K562 (cell line): ENCODE results near the gene ZNF24. TPM values are rescaled to one million over a fixed set of nuclear protein-coding genes. Genes with fewer than 3 reads are reported as not detected.

Source experiments
- ATAC-seq: fragments of 200-7000 bp; cut with Tn5 transposase; 3 replicates; pipeline ENCODE4 v1.9.1; 2020; ENCODE audit warnings: moderate library complexity
- BruUV-seq: library from RNA; stranded (reverse); fragments of 400-500 nt; replicated peaks from 2 replicates; lab custom pipeline; 2021; lab: Mats Ljungman, UMichigan
- CTCF ChIA-PET: fragments of 300-600 bp; formaldehyde crosslinking; extraction: SDS; loops from one replicate; lab custom pipeline; 2021; ENCODE audit warnings: low intra/inter-chr PET ratio; lab: Yijun Ruan, JAX
- POLR2A ChIA-PET: fragments of 300-600, 350-650 bp; sonication (Branson Sonifier 250); formaldehyde crosslinking; extraction: SDS; loops from one replicate; lab custom pipeline; 2021; ENCODE audit warnings: antibody characterized with exemption, inconsistent platforms; lab: Yijun Ruan, JAX
- DNase-seq, 4 experiments: peaks; one replicate each; pipeline versions ENCODE4 v3.0.0 to v3.0.0-alpha.2; 2011 to 2018; ENCODE audit warnings: low spot score in 3 of 4, mixed read lengths in 3 of 4; ENCODE audit errors: extremely low read depth in 1 of 4
- FAIRE-seq: peaks from 2 replicates; lab custom pipeline; 2011; peaks lifted over from hg19 to GRCh38; lab: Jason Lieb, UNC
- H2AFZ ChIP-seq: 2 replicates; pipeline ENCODE4 v1.6.0; 2011; ENCODE audit warnings: low read depth, low read length, control low read depth, inconsistent platforms
- H3K27ac ChIP-seq: fragments of 200-600 bp; 3 replicates; pipeline ENCODE4 v1.8.0; 2011; ENCODE audit warnings: low read depth, mild to moderate bottlenecking, control low read depth, inconsistent platforms, low read length, moderate library complexity, mixed read lengths; ENCODE audit errors: extremely low read depth
- H3K27me3 ChIP-seq, 2 experiments: fragments of 300-600 bp in 1 of 2; 2 replicates in 1 of 2; 3 replicates in 1 of 2; pipeline versions ENCODE4 v1.6.0 to v1.8.0; 2011; ENCODE audit warnings: inconsistent platforms in 2 of 2, low read length in 2 of 2, mild to moderate bottlenecking in 1 of 2, mixed read lengths in 1 of 2, moderate library complexity in 1 of 2; ENCODE audit not compliant: control insufficient read depth in 2 of 2, insufficient read depth in 2 of 2
- H3K36me3 ChIP-seq: fragments of 300-600 bp; 3 replicates; pipeline ENCODE4 v1.8.0; 2011; ENCODE audit warnings: mild to moderate bottlenecking, low read length, inconsistent platforms; ENCODE audit not compliant: control insufficient read depth, insufficient read depth
- H3K4me1 ChIP-seq, 2 experiments: fragments of 200-600 bp in 1 of 2; replicated peaks in 1 of 2; 2 replicates in 1 of 2; 3 replicates in 1 of 2; pipeline versions ENCODE4 v1.5.1 to v1.8.0; 2011; ENCODE audit warnings: inconsistent platforms in 2 of 2, low read length in 2 of 2, mild to moderate bottlenecking in 1 of 2, mixed read lengths in 1 of 2, moderate library complexity in 1 of 2; ENCODE audit not compliant: control insufficient read depth in 2 of 2, insufficient read depth in 2 of 2
- H3K4me2 ChIP-seq: 2 replicates; pipeline ENCODE4 v1.6.1; 2011; ENCODE audit warnings: low read length, control low read depth, inconsistent platforms, mixed read lengths; ENCODE audit not compliant: insufficient read depth
- H3K4me3 ChIP-seq: fragments of 200-600 bp; sonication (generic), shearing (Covaris generic); 2 replicates; pipeline ENCODE4 v1.5.1; 2016; ENCODE audit warnings: control low read depth, inconsistent platforms
- H3K79me2 ChIP-seq: fragments of 200-600 bp; 3 replicates; pipeline ENCODE4 v1.8.0; 2011; ENCODE audit warnings: low read length, inconsistent platforms; ENCODE audit not compliant: control insufficient read depth, insufficient read depth
- H3K9ac ChIP-seq, 2 experiments: 2 replicates each; pipeline versions ENCODE4 v1.6.0 to v1.6.1; 2011; ENCODE audit warnings: low read depth in 2 of 2, low read length in 2 of 2, control low read depth in 1 of 2, inconsistent platforms in 1 of 2, mild to moderate bottlenecking in 1 of 2, mixed read lengths in 1 of 2; ENCODE audit not compliant: insufficient read depth in 1 of 2
- H3K9me1 ChIP-seq: one replicate; pipeline ENCODE4 v1.6.0; 2011; ENCODE audit warnings: inconsistent platforms, mild to moderate bottlenecking, low read length, moderate library complexity; ENCODE audit not compliant: control insufficient read depth, insufficient read depth
- H3K9me3 ChIP-seq: replicated peaks from 2 replicates; pipeline ENCODE4 v1.5.1; 2011; ENCODE audit warnings: low read depth, low read length, inconsistent platforms; ENCODE audit not compliant: control insufficient read depth, insufficient read depth
- H4K20me1 ChIP-seq: replicated peaks from 2 replicates; pipeline ENCODE4 v1.6.1; 2011; ENCODE audit warnings: low read length, inconsistent platforms, mixed read lengths; ENCODE audit not compliant: control insufficient read depth, insufficient read depth
- BRD4 ChIP-seq: fragments of 200-600 bp; sonication (generic); IDR thresholded peaks from 2 replicates; pipeline ENCODE4 v1.6.1; 2017; ENCODE audit warnings: inconsistent platforms
- DDX20 ChIP-seq: fragments of 450-650 bp; IDR thresholded peaks from 2 replicates; pipeline ENCODE4 v1.6.1; 2016; ENCODE audit warnings: missing genetic modification characterization, low read depth, mild to moderate bottlenecking, missing compliant biosample characterization, moderate library complexity
- E2F3 ChIP-seq: fragments of 250-450 bp; sonication (Bioruptor Pico); IDR thresholded peaks from 2 replicates; pipeline ENCODE4 v1.4.0; 2020; ENCODE audit warnings: mild to moderate bottlenecking
- GATAD2B ChIP-seq: fragments of 450-650 bp; IDR thresholded peaks from 2 replicates; pipeline ENCODE4 v1.6.1; 2017; ENCODE audit warnings: mild to moderate bottlenecking, borderline replicate concordance
- IRF2 ChIP-seq: sonication (generic); formaldehyde crosslinking; IDR thresholded peaks from 2 replicates; pipeline ENCODE4 v1.8.1; 2022; ENCODE audit warnings: mild to moderate bottlenecking, missing genetic modification reagents
- KLF16 ChIP-seq: IDR thresholded peaks from 2 replicates; pipeline ENCODE4 v1.6.1; 2016; ENCODE audit warnings: antibody characterized with exemption
- PPARD ChIP-seq: fragments of 250-450 bp; sonication (Bioruptor Pico); IDR thresholded peaks from 2 replicates; pipeline ENCODE4 v1.8.0; 2022; ENCODE audit warnings: inconsistent platforms, mild to moderate bottlenecking, moderate library complexity
- RNF2 ChIP-seq: sonication (generic); IDR thresholded peaks from 2 replicates; pipeline ENCODE4 v1.6.1; 2016
- TAF7 ChIP-seq: fragments of 450-650 bp; IDR thresholded peaks from 2 replicates; pipeline ENCODE4 v1.6.1; 2016; ENCODE audit warnings: missing genetic modification characterization, missing compliant biosample characterization
- YY1 ChIP-seq, 3 experiments: IDR thresholded peaks; 2 replicates each; pipeline ENCODE4 v1.6.1; 2011; ENCODE audit warnings: low read length in 2 of 3, mild to moderate bottlenecking in 2 of 3, moderate library complexity in 2 of 3, borderline replicate concordance in 1 of 3, control low read depth in 1 of 3, low read depth in 1 of 3; ENCODE audit not compliant: insufficient read depth in 3 of 3, insufficient replicate concordance in 2 of 3, control insufficient read depth in 1 of 3, insufficient read length in 1 of 3; ENCODE audit errors: extremely low read depth in 1 of 3
- ZEB2 ChIP-seq: fragments of 450-650 bp; IDR thresholded peaks from 2 replicates; pipeline ENCODE4 v1.6.1; 2016
- ZNF165 ChIP-seq: fragments of 250-450 bp; sonication (Bioruptor Pico); IDR thresholded peaks from 2 replicates; pipeline ENCODE4 v1.4.0; 2020; ENCODE audit warnings: borderline replicate concordance
- ZNF436 ChIP-seq: fragments of 250-450, 450-650 bp; sonication (Bioruptor Pico); formaldehyde crosslinking; IDR thresholded peaks from 2 replicates; pipeline ENCODE4 v1.7.0; 2020; ENCODE audit warnings: mild to moderate bottlenecking
- in situ Hi-C: fragments of 300-500 bp; cut with MboI; formaldehyde crosslinking; loops from 4 replicates; pipeline ENCODE4 v1.15.0; 2018; ENCODE audit warnings: inconsistent platforms, mixed read lengths
- intact Hi-C: fragments of 100-400 bp; cut with micrococcal nuclease; formaldehyde crosslinking; loops from 2 replicates; pipeline ENCODE4 v1.14.2; 2022
- polyA plus RNA-seq, 8 experiments: library from polyadenylated mRNA; depleted of rRNA in 4 of 8; stranded (reverse) in 5 of 8; unstranded in 3 of 8; fragments of >200 nt; fragmentation: Nextera tagmentation in 2 of 8; fragmentation: Illumina TruSeq in 1 of 8; extraction: Ambion mirVana in 2 of 8; extraction: Trizol in 1 of 8; gene quantifications; 2 replicates each; pipeline versions ENCODE4 v1.2.1 to v1.2.3, GENCODE V29; 2011 to 2014; ENCODE audit warnings: inconsistent platforms in 1 of 8, missing spikeins in 1 of 8
- total RNA-seq, 7 experiments: library from RNA; depleted of rRNA in 6 of 7; stranded (reverse); fragments of >200 nt in 6 of 7; fragmentation: Illumina TruSeq in 2 of 7; extraction: Trizol in 2 of 7; gene quantifications; 2 replicates each; pipeline versions ENCODE4 v1.2.1 to v1.2.3, GENCODE V29; 2011 to 2021; ENCODE audit warnings: low replicate concordance in 1 of 7
- TF ChIP-seq, protein P1 (sequence below): sonication (generic); formaldehyde crosslinking; IDR thresholded peaks from 2 replicates; pipeline ENCODE4 v1.8.0; 2023; ENCODE audit warnings: mild to moderate bottlenecking, missing genetic modification reagents
- TF ChIP-seq, protein P2 (sequence below): sonication (generic); formaldehyde crosslinking; IDR thresholded peaks from 2 replicates; pipeline ENCODE4 v1.8.0; 2022; ENCODE audit warnings: mild to moderate bottlenecking, missing genetic modification reagents

The ZNF24 gene
- total and polyA plus RNA-seq, 9 of the 15 experiments (the other 6 are each of a cell fraction or from before 2014, with no cell fraction given), result 35.7 to 72.8 (median 54.1) TPM

DNA sequence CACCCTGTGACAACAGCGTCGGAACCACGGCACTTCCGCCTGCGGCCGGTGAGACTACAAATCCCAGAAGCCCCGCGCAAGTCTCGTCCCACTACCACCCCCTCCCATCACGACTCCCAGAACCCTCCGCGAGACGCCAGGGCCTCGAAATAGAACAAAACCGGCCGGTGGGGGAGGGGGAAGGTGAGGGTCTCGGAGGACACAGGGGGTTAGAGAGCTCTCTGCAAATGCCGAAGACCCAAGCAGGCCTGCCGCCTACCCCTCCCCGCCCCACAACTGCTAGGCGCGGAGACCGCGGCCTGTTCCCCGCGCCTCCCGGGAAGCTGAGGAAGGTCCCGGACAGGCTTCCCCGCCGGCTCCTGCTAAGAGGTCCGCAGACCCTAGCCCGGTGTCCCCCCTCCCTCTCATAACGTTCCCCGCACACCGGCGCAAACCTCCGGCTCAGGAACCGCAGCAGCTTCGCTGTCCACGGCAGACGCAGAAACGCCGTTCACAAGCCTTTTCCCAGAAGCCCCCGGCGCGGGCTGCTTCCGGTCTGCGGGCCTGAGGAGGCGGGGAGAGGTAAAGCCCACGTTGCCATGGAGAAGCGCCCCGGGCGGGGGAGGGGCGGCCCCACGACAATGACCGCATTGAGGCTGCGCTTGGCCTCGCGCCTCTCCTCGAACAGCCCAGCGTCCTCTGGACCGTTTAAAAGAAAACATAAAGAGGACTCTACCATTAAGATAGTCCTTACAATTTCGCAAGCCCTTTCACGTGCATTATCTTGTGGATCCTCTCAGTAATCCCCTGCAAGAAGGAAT lies at the start of gene ZNF24 (continued):
- no peak for TF ChIP-seq ZEB2
- TF ChIP-seq PPARD (CRISPR knock-in tag), result no peak
- TF ChIP-seq DDX20, result no peak
- TF ChIP-seq ZNF436 (CRISPR knock-in tag), result no peak
- peak; percentile 83 for TF ChIP-seq TAF7 (tag)
- TF ChIP-seq, protein P1, sequence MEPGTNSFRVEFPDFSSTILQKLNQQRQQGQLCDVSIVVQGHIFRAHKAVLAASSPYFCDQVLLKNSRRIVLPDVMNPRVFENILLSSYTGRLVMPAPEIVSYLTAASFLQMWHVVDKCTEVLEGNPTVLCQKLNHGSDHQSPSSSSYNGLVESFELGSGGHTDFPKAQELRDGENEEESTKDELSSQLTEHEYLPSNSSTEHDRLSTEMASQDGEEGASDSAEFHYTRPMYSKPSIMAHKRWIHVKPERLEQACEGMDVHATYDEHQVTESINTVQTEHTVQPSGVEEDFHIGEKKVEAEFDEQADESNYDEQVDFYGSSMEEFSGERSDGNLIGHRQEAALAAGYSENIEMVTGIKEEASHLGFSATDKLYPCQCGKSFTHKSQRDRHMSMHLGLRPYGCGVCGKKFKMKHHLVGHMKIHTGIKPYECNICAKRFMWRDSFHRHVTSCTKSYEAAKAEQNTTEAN (CRISPR knock-in tag), result no peak
- TF ChIP-seq E2F3 (CRISPR knock-in tag), result peak; percentile 63; the same call in 1 of the 2 replicates

DNA sequence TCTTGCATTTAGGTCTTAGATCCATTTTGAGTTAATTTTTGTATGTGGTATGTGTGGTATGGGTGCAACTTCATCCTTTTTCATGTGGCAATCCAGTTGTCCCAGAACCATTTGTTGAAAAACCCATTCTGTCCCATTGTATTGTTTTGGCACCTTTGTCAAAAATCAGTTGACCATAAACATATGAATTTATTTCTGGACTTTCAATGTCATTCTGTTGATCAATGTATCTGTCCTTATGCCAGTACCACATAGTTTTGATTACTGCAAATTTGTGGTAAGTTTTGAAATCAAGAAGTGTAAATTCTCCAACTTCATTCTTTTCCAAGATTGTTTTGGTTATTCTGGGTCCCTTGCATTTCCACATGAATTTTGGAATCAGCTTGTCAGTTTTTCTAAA lies 49.5 kb upstream of the ZNF24 start:
- Histone ChIP-seq H4K20me1 (no peaks in the 10 kb centered on the region), H3K9me3 (no peaks in the 10 kb centered on the region), H3K79me2 (no peaks in the 10 kb centered on the region), H3K4me1 (no peaks in the 10 kb centered on the region), H3K27me3 (peaks cover 4% of the 10 kb centered on the region in 2 experiments; a peak in 3 of 5 replicates), H3K27ac (no peak overlapping the region), H3K4me3 (no peak overlapping the region), H2AFZ (no peak overlapping the region), H3K9me1 (no peaks in the 10 kb centered on the region), H3K4me2 (no peak overlapping the region), H3K36me3 (no peaks in the 10 kb centered on the region), H3K9ac (no peak overlapping the region)
- ChIA-PET POLR2A (interaction anchor here (1.2 kb wide), 1 partner anchor 10 kb away, joined by 3 read pairs; no protein-coding TSS in a partner anchor), CTCF (no interaction called here)
- ATAC-seq (no peak), FAIRE-seq (no peak), DNase-seq (no peak)
- no TSS peak for BruUV-seq
- intact Hi-C loops (no loop called here), in situ Hi-C loops (loop anchor here (10.0 kb wide), 1 partner anchor 361 kb away; no protein-coding TSS in a partner anchor)
- TF ChIP-seq YY1 (IDR thresholded peaks at IDR 0.05; ENCODE audit: borderline replicate concordance in 1 of 3, control insufficient read depth in 1 of 3, extremely low read depth in 1 of 3, insufficient read depth in 3 of 3, insufficient read length in 1 of 3, insufficient replicate concordance in 2 of 3, low read depth in 1 of 3, low read length in 2 of 3), result no peak
- no peak for TF ChIP-seq RNF2
- TF ChIP-seq BRD4, result no peak
- TF ChIP-seq, protein P2, sequence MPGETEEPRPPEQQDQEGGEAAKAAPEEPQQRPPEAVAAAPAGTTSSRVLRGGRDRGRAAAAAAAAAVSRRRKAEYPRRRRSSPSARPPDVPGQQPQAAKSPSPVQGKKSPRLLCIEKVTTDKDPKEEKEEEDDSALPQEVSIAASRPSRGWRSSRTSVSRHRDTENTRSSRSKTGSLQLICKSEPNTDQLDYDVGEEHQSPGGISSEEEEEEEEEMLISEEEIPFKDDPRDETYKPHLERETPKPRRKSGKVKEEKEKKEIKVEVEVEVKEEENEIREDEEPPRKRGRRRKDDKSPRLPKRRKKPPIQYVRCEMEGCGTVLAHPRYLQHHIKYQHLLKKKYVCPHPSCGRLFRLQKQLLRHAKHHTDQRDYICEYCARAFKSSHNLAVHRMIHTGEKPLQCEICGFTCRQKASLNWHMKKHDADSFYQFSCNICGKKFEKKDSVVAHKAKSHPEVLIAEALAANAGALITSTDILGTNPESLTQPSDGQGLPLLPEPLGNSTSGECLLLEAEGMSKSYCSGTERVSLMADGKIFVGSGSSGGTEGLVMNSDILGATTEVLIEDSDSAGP (CRISPR knock-in tag), result no peak
- no peak for TF ChIP-seq IRF2 (CRISPR knock-in tag)
- TF ChIP-seq GATAD2B, result no peak
- TF ChIP-seq KLF16, result no peak
- no peak for TF ChIP-seq ZNF165 (CRISPR knock-in tag)
